Measurements from ENCODE around the gene CACNA1C.

CACNA1C gene

GRCh38 chr12:2580821-2581220 lies 528.0 kb downstream of the CACNA1C start:
- DNase-seq = no peak

- DNase-seq = no peak
Observed at GRCh38 chr12:2581293-2582045, 528.7 kb downstream of the CACNA1C start.

GRCh38 chr12:2582631-2583030 lies 529.8 kb downstream of the CACNA1C start:
- no peak for DNase-seq

GRCh38 chr12:2583091-2583497 lies 530.3 kb downstream of the CACNA1C start:
- no peak for DNase-seq

DNA sequence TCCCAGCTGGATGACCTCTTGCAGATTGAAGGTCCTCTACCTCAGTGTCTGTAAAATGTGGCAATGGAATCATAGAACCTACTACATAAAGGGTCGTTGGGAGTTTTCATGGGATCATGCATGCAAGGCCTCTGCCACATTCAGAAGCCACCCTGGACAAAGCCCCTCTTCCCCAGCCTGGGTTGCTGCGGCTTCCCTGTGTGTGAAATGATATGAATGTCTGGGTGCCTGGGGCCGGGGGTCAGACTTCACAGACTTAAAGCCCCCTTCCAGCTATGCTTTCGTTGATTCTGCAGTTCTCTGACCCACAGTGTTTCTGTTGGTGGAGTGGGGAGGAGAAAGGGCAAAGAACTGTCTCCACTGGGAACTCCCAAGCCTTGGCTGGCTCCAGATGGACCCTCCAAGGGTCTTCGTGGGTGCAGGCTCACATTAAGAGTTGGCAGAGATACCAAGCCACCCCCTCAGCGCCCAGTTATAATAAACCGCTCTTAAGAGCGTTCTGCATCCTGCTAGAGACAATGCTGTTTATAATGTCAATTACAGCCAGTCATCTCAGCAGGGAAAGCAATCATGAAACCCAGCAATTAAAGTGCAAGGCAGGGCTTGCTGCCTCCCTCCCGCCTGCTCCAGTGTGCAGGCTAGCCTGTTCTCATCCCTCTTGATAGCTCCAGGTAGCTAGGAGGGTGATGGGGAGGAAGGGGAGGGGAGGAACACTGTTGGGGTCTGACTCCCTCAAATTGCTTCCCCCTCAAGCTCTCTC lies 531.0 kb downstream of the CACNA1C start:
- DNase-seq = no peak

GRCh38 chr12:2586156-2587038 lies 533.6 kb downstream of the CACNA1C start:
- DNase-seq = no peak

- DNase-seq = no peak
Observed at GRCh38 chr12:2588345-2588744, 535.6 kb downstream of the CACNA1C start.

DNA sequence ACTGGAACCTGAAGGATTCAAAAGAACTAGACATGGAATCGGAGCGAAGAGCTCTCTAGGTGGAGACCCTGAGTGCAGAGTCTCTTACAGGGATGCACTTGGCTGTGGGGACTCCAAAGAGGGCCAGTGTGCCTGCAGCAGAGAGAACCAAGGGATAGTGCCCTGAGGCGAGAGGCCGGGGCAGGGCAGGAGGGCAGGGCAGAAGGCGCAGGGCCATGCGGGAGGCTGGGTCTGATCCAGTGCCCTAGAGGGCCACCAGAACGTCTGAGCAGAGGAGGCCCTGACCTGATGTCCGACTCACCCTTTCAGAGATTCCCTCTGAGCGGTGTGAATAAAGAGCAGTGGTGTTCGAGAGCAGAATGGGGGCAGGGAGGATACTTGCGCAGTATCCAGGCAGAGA lies 536.6 kb downstream of the CACNA1C start:
- DNase-seq = no peak

DNA sequence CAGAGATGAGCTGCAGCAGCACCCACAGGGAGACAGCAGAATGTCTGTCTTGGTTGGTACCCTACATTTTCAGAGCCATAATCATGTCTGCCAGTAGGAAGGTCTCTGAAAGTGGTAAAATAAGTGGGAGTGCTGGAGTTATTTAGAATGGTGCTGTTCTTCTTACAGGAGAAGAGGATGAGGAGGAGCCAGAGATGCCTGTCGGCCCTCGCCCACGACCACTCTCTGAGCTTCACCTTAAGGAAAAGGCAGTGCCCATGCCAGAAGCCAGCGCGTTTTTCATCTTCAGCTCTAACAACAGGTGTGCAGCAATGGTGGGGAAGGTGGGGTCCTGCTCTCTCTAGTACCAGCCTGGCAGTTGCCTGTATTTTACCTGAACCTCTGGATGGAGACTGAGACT lies 540.3 kb downstream of the CACNA1C start:
- no peak for DNase-seq

GRCh38 chr12:2596441-2596840 lies 543.7 kb downstream of the CACNA1C start:
- DNase-seq = no peak

- DNase-seq = no peak
Observed at GRCh38 chr12:2605301-2605700, 552.5 kb downstream of the CACNA1C start.

DNA sequence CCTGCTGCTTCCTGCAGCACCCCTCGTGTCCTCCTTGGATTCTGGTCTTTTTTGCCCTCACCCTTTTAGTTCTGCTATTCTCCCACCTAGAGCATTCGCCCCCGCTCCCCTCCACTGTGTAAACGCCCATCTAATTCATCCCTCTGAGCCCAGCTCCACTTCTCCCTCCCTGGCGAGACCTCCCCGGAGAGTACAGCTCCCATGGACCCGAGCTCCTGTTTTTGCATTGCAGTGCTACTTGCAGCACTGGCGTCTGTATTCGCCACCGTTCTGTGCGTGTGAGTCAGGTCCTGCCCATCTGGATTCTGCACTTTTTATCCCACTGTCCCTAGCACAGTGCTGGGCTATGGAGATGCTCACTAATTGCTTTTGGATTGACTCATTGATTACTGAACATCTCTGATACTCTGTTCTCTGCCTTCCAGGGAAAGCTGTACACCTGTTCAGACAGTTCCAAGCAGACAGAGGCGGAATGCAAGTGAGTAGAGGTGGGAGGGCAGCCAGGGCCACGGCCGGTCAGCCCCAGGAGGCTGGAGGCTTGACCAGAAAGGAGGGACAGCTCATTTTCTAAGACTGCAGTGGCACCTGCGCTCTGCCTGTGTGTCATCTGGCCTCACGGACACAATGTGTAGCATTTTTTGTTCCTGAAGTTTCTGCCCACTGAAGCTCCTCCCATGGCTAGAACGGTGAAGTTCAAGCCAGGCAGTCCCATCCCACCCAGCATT lies 553.6 kb downstream of the CACNA1C start:
- DNase-seq = no peak

- no peak for DNase-seq
Observed at GRCh38 chr12:2607881-2608607, 555.3 kb downstream of the CACNA1C start.

- DNase-seq = no peak
Observed at GRCh38 chr12:2608608-2608945, 555.8 kb downstream of the CACNA1C start.

GRCh38 chr12:2609020-2609419 lies 556.2 kb downstream of the CACNA1C start:
- no peak for DNase-seq

GRCh38 chr12:2610358-2610757 lies 557.6 kb downstream of the CACNA1C start:
- DNase-seq = no peak

DNA sequence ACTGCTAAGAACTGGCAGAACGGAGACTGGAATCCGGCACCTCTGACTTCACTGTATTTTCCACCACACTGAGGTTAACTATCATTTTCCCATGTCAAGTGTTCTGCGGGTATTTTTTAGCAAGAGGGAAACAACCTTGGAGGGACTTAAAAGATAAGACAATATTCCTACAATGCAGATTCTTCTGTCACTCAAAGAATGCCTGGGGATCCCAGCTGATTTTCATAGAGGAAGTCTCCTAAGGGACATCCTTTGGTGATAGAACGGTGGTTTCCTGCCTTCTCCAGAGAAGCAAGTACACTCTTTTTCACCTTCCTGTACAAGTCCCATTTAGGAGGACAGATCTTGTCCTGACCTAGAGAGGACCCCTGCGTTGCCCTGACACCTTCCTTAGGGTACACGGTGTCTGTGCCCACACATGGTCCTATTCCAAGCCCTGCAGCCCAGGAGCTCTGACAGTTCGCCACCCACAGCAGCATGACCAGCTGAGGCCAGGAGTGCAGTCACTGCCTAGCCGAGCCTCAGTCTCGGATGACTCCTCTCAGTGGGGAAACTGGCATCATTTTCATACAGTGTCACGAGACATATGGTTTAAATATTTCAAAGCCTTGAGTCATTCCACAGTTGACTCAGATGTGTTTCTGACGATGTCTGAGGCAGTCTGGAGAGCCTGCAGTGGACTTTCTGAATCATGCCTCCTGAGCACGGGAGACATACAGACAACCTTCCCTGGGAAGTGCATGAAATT lies 560.7 kb downstream of the CACNA1C start:
- DNase-seq = no peak

GRCh38 chr12:2614341-2614740 lies 561.6 kb downstream of the CACNA1C start:
- no peak for DNase-seq

GRCh38 chr12:2615665-2616402 lies 563.0 kb downstream of the CACNA1C start:
- no peak for DNase-seq

GRCh38 chr12:2616763-2617162 lies 564.0 kb downstream of the CACNA1C start:
- DNase-seq = no peak

- DNase-seq = no peak
Observed at GRCh38 chr12:2617365-2617764, 564.6 kb downstream of the CACNA1C start.

Data from GF-D8 (cell line).